NCI-H2227 (cell line): ENCODE measurements around the gene COG8.
"Not testable (repeated sequence)": the region's sequence is repeated elsewhere in the genome, so short reads cannot be mapped to it uniquely, and the experiment has no call there.

Experiments used
- DNase-seq: peaks from one replicate; lab custom pipeline; 2025; ENCODE audit not compliant: unreplicated experiment; lab: John Stamatoyannopoulos, UW

Gene COG8, protein sequence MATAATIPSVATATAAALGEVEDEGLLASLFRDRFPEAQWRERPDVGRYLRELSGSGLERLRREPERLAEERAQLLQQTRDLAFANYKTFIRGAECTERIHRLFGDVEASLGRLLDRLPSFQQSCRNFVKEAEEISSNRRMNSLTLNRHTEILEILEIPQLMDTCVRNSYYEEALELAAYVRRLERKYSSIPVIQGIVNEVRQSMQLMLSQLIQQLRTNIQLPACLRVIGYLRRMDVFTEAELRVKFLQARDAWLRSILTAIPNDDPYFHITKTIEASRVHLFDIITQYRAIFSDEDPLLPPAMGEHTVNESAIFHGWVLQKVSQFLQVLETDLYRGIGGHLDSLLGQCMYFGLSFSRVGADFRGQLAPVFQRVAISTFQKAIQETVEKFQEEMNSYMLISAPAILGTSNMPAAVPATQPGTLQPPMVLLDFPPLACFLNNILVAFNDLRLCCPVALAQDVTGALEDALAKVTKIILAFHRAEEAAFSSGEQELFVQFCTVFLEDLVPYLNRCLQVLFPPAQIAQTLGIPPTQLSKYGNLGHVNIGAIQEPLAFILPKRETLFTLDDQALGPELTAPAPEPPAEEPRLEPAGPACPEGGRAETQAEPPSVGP

DNA sequence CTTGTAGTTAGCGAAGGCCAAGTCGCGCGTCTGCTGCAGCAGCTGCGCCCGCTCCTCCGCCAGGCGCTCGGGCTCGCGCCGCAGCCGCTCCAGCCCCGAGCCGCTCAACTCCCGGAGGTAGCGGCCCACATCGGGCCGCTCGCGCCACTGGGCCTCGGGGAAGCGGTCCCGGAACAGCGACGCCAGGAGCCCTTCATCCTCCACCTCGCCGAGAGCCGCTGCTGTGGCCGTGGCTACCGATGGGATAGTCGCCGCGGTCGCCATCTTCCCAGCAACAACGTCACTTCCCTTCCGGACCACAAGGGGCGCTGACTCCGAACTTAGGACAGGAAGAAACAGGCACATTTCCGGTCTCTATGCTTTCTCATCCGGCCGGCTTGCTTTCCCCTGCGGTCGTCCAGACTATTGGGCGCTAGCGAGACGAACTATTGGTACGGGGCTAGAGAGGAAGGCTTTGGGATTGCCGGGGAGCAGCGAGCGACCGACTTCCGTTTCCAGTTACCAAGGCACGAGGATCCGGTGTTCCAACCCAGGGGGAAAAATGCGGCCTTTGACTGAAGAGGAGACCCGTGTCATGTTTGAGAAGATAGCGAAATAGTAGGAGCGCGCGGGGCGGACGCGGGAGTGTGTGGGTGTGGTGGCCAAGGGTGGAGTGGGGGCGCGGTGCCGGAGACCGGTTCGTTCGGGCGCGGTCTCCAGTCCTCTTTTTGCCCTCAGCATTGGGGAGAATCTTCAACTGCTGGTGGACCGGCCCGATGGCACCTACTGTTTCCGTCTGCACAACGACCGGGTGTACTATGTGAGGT lies at the start of gene COG8, which contains the start of gene NIP7:
Gene COG8 (minus strand): TSS at position 276 of the 806 bp plus-strand sequence. CDS start 12 bp downstream, at position 264.
Gene NIP7 (plus strand): TSS at position 484 of the 806 bp plus-strand sequence. CDS start 58 bp downstream, at position 542.
- DNase-seq, result peak; percentile 97

- DNase-seq, result no peak
Observed at GRCh38 chr16:69386596-69386995, 47.2 kb upstream of the COG8 start.

DNA sequence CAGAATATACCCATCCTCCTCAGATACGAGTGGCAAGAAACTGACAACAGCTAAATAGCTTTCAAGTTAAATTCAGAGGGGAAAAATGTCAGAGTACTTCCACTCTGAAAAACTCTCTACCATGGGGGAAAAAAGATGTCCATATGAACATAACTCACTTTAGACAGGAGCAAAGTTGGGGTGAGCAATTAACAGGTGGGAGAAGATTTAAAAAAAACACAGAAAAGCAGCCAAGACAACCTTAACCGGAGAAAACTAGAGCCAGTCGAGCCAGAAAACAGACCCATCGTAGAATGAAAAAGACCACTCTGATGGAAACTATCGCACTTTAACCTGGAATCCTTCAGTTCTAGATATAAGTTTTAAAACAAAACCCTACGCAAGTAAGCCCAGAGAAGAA lies 45.6 kb upstream of the COG8 start:
- DNase-seq, result no peak

DNA sequence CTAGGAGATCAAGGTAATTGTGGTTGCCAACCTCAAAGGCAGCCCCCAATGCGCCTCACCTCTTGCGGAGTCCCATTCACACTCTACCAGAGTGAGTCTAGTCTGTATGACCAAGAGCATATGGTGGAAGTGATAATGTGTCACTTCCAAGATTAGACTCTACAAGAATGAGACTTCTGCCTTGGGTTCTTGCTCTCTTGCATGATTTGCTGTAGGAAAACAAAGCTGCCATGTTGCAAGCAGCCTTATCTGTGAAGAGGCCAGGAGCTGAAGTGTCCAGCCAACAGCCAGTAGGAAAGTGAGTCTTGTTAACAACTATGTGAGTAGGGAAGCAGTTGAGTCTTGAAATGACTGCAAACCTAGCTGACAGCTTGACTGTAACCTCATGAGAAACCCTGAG lies 43.1 kb upstream of the COG8 start:
- no peak for DNase-seq

DNA sequence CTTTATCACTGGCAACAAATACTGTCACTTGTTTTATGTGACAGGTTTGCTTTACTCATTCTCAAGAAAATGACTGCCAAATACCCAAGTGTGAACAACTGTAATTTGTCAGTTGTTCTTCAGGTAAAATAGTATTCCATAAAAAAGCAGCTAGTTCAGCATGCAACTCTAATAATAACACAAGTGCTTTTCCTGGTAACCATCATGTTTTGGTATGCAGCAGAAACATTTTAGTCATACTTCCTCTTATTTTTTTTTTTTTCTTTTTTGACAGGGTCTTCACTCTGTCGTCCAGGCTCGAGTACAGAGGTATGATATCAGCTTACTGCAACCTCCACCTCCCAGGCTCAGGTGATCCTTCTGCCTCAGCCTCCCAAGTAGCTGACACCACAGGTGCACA lies 41.9 kb upstream of the COG8 start:
- DNase-seq, result no peak

GRCh38 chr16:69378760-69379159 lies 39.4 kb upstream of the COG8 start:
- no peak for DNase-seq

DNA sequence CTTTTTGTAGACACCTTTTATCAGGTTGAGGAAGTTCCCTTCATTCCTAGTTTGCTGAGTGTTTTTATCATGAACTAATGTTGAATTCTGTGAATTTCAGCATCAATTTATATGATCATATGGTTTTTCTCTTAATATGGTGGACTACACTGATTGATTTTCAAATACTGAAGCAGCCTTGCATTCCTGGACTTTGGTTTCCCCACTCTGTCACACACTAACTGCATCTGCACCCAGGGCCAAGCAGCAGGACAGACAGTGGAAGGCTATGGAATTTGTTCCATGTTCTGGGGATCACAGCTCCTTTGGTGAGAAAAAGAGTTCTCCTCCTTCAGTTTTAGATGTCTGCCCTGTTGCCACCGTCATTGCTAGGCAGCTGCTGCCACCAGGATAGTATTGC lies 38.7 kb upstream of the COG8 start:
- DNase-seq, result no peak

DNA sequence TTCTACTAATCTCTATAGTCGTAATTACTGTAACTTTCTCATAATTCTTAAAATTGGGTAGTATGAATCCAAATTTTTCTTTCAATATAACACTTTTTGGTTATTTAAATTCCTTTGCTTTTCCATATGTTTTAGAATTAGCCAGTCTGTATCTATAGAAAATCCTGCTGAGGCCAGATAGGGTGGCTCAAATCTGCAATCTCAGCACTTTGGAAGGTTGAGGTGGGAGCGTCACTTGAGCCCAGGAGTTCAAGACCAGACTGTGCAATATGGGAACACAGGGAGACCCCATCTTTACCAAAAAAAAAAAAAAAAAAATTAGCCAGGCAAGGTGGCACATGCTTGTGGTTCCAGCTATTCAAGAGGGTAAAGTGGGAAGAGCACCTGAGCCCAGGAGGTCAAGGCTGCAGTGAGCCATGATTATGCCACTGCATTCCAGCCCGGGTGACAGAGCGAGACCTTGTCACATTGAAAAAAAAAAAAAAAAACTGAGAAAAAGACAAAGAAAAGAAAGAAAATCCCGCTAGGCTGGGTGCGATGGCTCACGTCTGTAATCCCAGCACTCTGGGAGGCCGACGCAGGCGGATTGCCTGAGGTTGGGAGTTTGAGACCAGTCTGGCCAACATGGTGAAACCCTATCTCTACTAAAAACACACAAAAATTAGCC lies 37.2 kb upstream of the COG8 start:
- no peak for DNase-seq

DNA sequence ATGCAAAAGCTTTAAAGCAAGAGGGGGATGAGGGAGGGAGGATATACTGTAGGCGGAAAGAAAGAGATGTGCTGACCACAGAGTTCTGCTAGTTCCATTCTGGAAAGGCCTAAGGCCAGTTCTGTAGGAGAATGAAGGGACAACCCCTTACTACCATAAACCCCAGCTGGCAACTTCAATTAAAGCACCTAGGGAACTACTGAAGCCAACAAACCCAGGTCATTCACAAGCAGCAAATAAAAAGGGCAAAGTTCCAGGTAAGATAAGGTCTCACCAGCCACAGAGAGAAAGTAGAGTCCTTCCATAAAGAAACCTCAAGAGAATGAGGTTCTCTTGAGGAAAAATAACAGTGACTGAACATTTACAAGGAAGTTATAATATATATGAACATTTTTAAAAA lies 33.7 kb upstream of the COG8 start:
- DNase-seq, result no peak

DNA sequence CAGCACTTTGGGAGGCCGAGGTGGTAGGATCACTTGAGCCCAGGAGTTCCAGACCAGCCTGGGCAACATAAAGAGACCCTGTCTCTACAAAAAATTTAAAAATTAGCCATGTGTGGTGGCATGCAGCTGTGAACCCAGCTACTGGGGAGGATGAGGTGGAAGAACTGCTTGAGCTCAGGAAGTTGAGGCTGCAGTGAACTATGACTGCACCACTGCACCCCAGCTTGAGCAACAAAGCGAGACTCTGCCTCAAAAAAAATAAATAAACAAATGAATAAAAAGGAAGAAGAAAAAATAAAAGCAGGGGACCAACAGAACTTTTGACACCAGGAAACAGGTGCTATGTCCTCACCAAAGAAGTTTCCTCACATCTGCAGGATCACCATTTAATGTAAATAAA lies 32.2 kb upstream of the COG8 start:
- DNase-seq, result no peak

GRCh38 chr16:69368866-69369265 lies 29.5 kb upstream of the COG8 start:
- no peak for DNase-seq

DNA sequence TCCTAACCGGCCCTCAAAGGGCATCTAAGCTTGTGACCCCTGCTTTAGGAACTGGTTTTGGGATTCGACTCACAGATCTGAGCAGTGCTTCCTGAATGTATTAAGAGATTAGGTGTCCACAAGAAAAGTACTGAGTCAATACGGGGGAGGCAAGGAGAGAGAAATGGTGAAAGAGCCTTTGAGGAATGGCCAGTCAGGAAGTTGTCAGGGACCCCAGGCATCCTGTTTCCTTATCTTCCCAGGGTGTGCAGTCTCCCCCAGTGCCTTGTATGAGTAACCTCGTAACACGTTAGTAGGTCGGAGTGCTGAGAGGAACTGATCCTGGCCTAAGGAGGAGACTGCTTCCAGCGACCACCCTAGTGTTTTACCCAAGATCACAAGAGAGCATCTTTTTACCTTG lies 28.6 kb upstream of the COG8 start:
- DNase-seq, result no peak

- DNase-seq, result no peak
Observed at GRCh38 chr16:69366431-69366830, 27.1 kb upstream of the COG8 start.

GRCh38 chr16:69365901-69366300 lies 26.5 kb upstream of the COG8 start:
- DNase-seq, result no peak

- DNase-seq, result no peak
Observed at GRCh38 chr16:69364088-69364487, 24.7 kb upstream of the COG8 start.

DNA sequence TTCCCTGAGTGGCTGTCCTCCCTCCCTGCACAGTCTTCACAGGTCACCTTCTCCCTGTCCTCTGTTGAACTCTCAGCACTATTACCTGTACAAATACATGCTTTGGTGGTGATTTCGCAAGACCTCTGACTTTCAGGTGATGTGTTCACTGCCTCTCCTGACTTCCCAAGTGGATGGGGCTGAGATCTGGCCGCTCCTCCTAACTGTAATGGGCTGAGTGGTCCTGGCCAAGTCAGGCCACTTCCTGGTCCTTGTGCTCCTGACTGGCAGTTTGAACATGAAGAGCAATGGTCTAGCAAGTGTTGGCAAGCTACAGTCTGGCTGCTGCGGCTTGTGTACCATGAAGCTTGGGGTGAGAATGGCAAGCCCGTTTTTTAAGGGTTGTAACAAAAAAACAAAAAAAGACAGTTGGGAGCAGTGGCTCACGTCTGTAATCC lies 23.9 kb upstream of the COG8 start:
- no peak for DNase-seq

DNA sequence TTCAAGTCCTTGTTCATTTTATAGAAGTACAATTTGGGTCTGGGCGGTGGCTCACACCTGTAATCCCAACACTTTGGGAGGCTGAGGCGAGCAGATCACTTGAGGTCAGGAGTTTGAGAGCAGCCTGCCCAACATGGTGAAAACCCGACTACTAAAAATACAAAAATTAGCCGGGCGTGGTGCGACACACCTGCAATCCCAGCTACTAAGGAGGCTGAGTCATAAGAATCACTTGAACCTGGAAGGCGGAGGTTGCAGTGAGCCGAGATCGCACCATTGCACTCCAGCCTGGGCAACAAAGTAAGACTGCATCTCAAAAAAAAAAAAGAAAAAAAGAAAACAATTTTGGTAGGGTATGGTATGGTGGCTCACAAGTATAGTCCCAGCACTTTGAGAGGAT lies 20.7 kb upstream of the COG8 start:
- DNase-seq, result not testable (repeated sequence)

- DNase-seq, result peak; percentile 32
Observed at GRCh38 chr16:69351309-69352027, 12.1 kb upstream of the COG8 start, which contains the start of gene TMED6. Gene TMED6, minus strand, starts transcription at chr16:69351786. Its CDS starts 33 bp downstream, at chr16:69351753.

DNA sequence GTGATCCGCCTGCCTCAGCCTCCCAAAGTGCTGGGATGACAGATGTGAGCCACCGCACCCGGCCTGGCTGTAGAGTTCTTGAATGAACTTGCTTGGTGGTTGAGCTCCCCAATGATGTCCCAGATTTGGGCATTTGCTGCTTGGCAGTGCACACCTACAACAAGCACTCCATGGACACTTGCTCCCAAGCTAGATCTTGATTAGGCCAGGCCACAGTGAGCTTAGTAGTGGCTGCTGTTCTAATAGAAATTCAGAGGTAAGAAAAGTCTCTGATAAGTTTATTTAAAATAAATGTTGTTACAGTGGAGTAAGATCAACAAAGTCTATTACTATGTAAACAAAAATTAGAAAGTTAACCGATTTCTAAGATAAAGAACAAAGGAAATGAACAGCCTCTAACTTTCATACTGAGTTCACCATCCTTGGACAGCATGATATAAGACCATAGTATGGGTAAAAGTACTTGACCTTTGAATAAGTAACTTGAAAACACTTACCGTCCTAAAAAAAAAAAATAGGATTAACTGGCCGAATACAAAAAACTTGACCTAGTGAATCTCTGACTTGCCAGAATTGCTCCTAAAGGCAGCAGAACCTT lies 11.3 kb upstream of the COG8 start:
- DNase-seq, result no peak

- DNase-seq, result no peak
Observed at GRCh38 chr16:69349536-69349935, 10.2 kb upstream of the COG8 start.
